ENCODE results near the gene ARHGAP28. TPM values are rescaled to one million over a fixed set of nuclear protein-coding genes. Genes with fewer than 3 reads are reported as not detected.

The ARHGAP28 gene
- total and polyA plus RNA-seq, 2 of the 13 experiments (the other 11 are each of a cell fraction or from before 2014, with no cell fraction given), result not detected

DNA sequence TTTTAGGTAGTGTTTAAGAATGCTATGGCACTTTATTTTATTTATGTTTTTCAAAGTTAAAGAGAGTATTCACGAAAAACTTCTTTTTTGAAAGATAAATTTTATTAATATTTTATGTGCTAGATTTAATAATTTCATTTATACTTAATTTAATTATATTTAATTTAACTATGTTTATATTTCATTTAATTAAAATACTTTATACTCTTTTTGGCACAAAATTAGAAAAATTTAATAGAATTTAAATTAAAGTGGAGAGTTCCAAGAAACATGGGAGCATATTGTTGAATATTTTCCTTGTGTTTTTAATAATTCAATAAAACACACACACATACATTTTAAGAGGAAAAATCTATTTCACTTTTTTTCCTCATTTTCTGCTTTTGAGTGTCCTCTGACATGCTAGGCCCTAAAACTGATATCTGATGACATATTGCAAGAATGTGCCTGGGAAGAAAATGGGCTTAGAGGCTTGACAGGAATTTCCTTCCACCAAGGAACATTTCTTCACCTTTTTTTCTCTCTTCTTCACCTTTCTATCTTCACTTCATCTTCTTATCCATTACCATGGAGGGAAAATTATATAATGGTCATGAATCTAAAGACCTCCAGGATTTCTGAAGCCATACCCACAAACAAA is 15.4 kb downstream of the ARHGAP28 start:
- intact Hi-C loops (cut with micrococcal nuclease; ENCODE audit: unreplicated experiment) (no loop called here), in situ Hi-C loops (cut with HindIII; ENCODE audit: extremely low pct_ligation_motif_present, low pct_unique_long_range_greater_than_20kb) (no loop called here)
- H3K4me1 ChIP-seq (ENCODE audit: insufficient read depth, low read length), result no peaks in the 10 kb centered on the region
- POLR2A ChIA-PET, result no interaction called here
- TF ChIP-seq HMG20A (CRISPR knock-in tag; IDR thresholded peaks at IDR 0.05; ENCODE audit: borderline replicate concordance) (no peak), HMG20B (CRISPR knock-in tag; conservative IDR thresholded peaks at IDR 0.05) (no peak), CSRNP2 (CRISPR knock-in tag; conservative IDR thresholded peaks at IDR 0.05; ENCODE audit: low read depth) (no peak), STAT5B (CRISPR knock-in tag; IDR thresholded peaks at IDR 0.05) (no peak), TARDBP (CRISPR knock-in tag; IDR thresholded peaks at IDR 0.05) (no peak), CBFB (CRISPR knock-in tag; IDR thresholded peaks at IDR 0.05) (no peak), PCBP2 (optimal IDR thresholded peaks at IDR 0.05; ENCODE audit: low read depth, low read length, poor library complexity, severe bottlenecking) (no peak), PRMT3 (CRISPR knock-in tag; IDR thresholded peaks at IDR 0.05; ENCODE audit: borderline replicate concordance, low read depth) (no peak), MTF2 (CRISPR knock-in tag; IDR thresholded peaks at IDR 0.05; ENCODE audit: borderline replicate concordance) (no peak), ZNF333 (CRISPR knock-in tag; IDR thresholded peaks at IDR 0.05; ENCODE audit: borderline replicate concordance) (no peak), KDM1A (CRISPR knock-in tag; IDR thresholded peaks at IDR 0.05) (no peak), ZNF432 (CRISPR knock-in tag; IDR thresholded peaks at IDR 0.05; ENCODE audit: borderline replicate concordance) (no peak)
- TF ChIP-seq, protein P1, sequence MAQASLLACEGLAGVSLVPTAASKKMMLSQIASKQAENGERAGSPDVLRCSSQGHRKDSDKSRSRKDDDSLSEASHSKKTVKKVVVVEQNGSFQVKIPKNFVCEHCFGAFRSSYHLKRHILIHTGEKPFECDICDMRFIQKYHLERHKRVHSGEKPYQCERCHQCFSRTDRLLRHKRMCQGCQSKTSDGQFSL (CRISPR knock-in tag; IDR thresholded peaks at IDR 0.05), result no peak
- TF ChIP-seq, protein P2, sequence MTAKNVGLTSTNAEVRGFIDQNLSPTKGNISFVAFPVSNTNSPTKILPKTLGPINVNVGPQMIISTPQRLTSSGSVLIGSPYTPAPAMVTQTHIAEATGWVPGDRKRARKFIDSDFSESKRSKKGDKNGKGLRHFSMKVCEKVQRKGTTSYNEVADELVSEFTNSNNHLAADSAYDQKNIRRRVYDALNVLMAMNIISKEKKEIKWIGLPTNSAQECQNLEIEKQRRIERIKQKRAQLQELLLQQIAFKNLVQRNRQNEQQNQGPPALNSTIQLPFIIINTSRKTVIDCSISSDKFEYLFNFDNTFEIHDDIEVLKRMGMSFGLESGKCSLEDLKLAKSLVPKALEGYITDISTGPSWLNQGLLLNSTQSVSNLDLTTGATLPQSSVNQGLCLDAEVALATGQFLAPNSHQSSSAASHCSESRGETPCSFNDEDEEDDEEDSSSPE (CRISPR knock-in tag; IDR thresholded peaks at IDR 0.05), result no peak
- TF ChIP-seq, protein P3, sequence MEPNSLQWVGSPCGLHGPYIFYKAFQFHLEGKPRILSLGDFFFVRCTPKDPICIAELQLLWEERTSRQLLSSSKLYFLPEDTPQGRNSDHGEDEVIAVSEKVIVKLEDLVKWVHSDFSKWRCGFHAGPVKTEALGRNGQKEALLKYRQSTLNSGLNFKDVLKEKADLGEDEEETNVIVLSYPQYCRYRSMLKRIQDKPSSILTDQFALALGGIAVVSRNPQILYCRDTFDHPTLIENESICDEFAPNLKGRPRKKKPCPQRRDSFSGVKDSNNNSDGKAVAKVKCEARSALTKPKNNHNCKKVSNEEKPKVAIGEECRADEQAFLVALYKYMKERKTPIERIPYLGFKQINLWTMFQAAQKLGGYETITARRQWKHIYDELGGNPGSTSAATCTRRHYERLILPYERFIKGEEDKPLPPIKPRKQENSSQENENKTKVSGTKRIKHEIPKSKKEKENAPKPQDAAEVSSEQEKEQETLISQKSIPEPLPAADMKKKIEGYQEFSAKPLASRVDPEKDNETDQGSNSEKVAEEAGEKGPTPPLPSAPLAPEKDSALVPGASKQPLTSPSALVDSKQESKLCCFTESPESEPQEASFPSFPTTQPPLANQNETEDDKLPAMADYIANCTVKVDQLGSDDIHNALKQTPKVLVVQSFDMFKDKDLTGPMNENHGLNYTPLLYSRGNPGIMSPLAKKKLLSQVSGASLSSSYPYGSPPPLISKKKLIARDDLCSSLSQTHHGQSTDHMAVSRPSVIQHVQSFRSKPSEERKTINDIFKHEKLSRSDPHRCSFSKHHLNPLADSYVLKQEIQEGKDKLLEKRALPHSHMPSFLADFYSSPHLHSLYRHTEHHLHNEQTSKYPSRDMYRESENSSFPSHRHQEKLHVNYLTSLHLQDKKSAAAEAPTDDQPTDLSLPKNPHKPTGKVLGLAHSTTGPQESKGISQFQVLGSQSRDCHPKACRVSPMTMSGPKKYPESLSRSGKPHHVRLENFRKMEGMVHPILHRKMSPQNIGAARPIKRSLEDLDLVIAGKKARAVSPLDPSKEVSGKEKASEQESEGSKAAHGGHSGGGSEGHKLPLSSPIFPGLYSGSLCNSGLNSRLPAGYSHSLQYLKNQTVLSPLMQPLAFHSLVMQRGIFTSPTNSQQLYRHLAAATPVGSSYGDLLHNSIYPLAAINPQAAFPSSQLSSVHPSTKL (CRISPR knock-in tag; IDR thresholded peaks at IDR 0.05), result no peak
- DNase-seq (ENCODE audit: low spot score) (no peak), ATAC-seq (no peak), FAIRE-seq (no peak)
- no peaks in the 10 kb centered on the region for H3K9me3 ChIP-seq (ENCODE audit: low read length)
- no peak overlapping the region for H3K9ac ChIP-seq (ENCODE audit: insufficient read depth, low read depth, low read length)
- peaks cover 0 to 7% of the 10 kb centered on the region in 2 experiments; a peak in 2 of 5 replicates for H3K27me3 ChIP-seq (ENCODE audit: control insufficient read depth in 1 of 2, insufficient read depth in 2 of 2, low read length in 2 of 2)
- CTCF ChIA-PET (ENCODE audit: low intra/inter-chr PET ratio, low total read pairs), result no interaction called here
- H3K4me2 ChIP-seq (ENCODE audit: low read depth, low read length), result no peak overlapping the region
- no peak overlapping the region for H3K4me3 ChIP-seq (replicated peaks in 1 of 3; ENCODE audit: insufficient read depth in 1 of 3, low read depth in 2 of 3, low read length in 3 of 3)
- BruUV-seq (replicated peaks), result no TSS peak
- 3% methylated on average over 1 of the region's 1 CpG for WGBS (ENCODE audit: low lambda C conversion rate)
- no peak overlapping the region for H2AFZ ChIP-seq (ENCODE audit: low read length)
- H3K79me2 ChIP-seq (ENCODE audit: insufficient read depth, low read length), result no peaks in the 10 kb centered on the region
- no peaks in the 10 kb centered on the region for H4K20me1 ChIP-seq (ENCODE audit: insufficient read depth, low read length)
- H3K36me3 ChIP-seq (replicated peaks in 1 of 2; ENCODE audit: control insufficient read depth in 1 of 2, insufficient read depth in 2 of 2, low read length in 2 of 2), result no peaks in the 10 kb centered on the region
- H3K27ac ChIP-seq (ENCODE audit: extremely low read length, insufficient read depth, low read length), result no peak overlapping the region

All from HepG2 (cell line).